NT2/D1 (cell line): ENCODE measurements around the gene RIOK1.

ENCODE experiments used
- YY1 ChIP-seq: IDR thresholded peaks from 2 replicates; pipeline ENCODE4 v1.6.1; 2011; ENCODE audit not compliant: insufficient read length, insufficient read depth
- ZNF274 ChIP-seq: IDR thresholded peaks from 2 replicates; pipeline ENCODE4 v1.6.1; 2011; ENCODE audit warnings: mild to moderate bottlenecking, low read depth, low read length

GRCh38 chr6:7451326-7451725 lies 61.7 kb downstream of the RIOK1 start:
- TF ChIP-seq ZNF274, result no peak
- TF ChIP-seq YY1, result no peak
